ENCODE measurements around the gene IL4R.
"Not testable (repeated sequence)": the region's sequence is repeated elsewhere in the genome, so short reads cannot be mapped to it uniquely, and the experiment has no call there.

Gene IL4R

DNA sequence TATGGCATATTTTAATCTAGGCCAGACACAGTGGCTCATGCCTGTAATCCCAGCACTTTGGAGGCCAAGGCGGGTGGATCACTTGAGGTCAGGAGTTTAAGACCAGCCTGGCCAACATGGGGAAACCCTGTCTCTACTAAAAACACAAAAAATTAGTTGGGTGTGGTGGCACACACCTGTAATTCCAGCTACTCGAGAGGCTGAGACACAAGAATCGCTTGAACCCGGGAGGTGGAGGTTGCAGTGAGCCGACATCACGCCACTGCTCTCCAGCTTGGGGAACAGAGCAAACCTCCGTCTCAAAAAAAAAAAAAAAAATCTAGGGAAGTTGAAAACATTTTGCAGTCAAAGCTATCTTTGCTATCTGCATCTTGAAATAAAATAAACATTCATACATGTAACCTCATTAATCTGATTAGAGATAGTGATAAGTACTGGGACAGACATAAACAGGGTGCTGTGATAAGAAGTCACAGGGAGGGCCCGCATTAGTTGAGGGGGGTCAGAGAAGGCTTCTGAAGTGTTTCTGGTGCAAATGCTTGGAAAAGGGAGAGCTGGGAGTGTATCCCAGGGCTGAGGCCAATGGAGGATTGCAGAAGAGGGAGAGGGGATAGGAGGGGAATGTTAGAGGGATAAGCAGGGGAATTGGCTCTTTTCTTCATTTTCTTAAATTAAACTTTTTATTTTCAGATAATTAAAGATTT, 15.8 kb downstream of the IL4R start:
- not testable (repeated sequence) for DNase-seq (ENCODE audit: low read depth)

DNA sequence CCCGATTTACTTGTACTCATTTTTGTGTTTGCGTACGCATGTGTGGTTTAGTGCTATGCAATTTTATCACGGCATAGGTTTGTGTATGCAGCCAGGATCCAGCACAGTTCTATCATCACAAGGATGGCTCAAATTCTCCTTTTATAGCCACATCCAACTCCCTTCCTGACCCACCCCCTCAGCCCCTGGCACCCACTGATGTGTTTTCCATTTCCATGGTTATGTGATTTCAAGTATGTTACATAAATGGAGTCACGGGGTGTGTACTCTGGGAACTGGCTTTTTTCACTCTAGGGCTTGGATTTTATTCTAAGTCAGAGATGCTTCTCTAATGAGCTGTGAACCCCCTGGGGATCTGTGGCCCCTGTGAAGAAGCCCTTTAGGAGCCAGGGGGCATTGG, 16.8 kb downstream of the IL4R start:
- peak; percentile 87 for DNase-seq (ENCODE audit: low read depth)

DNA sequence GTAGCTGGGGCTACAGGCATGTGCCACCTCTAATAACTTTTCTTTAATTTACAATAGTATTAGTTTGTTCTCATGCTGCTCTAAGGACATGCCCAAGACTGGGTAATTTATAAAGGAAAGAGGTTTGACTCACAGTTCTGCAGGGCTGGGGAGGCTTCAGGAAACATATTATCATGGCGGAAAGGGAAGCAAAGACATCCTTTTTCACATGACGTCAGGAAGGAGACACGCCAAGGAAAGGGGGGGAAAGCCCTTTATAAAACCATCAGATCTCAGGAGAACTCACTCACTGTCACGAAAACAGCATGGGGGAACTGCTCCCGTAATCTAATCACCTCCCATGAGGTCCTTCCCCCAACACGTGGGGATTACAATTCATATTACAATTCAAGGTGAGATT, 18.3 kb downstream of the IL4R start:
- no peak for DNase-seq (ENCODE audit: low read depth)

DNA sequence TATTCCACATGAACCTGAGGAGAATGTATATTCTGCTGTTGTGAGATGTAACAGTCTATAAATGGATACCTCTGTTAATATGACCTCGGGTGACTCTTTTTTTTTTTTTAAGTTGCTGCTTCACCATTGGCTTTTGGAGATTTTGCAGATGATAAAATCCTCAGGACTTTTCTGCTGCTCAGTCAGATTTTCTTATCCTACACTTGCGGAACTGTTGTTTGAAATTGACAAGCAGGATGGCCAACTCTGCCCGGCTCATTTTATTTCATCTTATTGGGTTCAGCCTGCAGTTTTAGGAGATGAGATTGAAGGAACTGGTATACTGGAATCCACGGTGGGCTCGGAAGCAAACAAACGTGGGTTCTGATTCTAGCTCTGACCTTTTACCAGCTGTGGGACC, 19.3 kb downstream of the IL4R start:
- no peak for DNase-seq (ENCODE audit: low read depth)

DNA sequence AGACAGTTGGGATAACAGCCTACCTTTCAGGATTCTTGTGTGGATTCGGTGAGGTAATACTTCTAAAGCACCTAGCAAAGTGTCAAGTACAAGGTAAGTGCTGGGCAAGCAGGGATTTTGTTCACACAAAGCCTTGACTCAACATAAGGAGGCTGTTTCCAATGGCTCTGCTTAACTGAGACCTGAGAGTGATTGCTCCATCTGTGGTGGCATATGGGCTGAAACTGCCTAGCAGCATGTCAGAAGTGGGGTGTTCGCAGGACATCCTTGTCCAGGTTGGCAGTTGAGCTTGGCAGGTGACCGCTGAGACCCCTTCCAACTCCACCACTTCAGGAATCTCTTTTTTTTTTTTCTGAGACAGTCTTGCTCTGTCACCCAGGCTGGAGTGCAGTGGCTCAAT, 19.8 kb downstream of the IL4R start:
- DNase-seq (ENCODE audit: low read depth): no peak

DNA sequence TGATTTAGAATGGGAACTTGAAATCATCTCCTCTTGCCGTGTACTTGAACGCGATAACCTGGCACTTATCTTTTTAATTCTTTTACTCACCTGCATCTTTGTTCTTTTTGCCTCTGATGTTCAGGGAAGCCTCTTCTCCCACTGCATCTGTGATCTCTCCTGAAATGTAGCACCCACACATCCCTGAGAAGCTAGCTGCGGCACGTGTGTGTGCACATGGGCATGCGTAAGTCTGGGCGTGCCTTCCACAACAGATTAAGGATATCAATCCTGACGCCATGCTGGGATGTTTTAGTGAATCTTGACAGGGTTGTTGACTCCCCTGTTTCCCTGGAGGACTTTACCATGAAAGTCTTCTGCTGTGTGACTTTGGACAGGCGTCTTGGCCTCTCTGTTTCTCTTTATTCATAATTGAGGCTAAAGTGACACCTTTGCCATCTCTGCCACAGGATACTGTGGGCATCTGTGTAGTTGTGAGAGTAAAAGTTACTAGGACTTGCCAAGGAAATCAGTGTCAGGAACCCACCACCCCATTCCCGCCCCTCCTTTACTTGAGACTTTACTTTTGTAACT, 20.5 kb downstream of the IL4R start:
- DNase-seq (ENCODE audit: low read depth): no peak

DNA sequence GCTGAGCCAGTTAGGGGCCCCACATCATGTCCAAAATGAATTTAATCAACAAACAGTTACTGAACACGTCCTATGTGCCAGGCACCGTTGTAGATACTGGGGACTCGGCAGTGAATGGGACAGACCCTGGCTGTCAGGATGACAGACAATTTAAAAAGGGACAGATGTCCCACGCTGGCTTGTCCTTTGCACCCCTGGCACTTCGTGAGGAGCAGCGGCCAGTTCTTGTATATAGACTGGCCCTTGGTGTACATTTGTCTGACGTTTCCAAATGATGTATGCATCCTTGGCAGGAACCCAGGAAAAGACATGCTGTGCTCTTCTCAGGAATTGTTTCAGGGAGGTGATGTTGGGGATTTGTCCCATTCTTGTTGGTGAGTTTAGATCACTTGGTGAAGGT, 21.1 kb downstream of the IL4R start:
- peak; percentile 18 for DNase-seq (ENCODE audit: low read depth)

DNA sequence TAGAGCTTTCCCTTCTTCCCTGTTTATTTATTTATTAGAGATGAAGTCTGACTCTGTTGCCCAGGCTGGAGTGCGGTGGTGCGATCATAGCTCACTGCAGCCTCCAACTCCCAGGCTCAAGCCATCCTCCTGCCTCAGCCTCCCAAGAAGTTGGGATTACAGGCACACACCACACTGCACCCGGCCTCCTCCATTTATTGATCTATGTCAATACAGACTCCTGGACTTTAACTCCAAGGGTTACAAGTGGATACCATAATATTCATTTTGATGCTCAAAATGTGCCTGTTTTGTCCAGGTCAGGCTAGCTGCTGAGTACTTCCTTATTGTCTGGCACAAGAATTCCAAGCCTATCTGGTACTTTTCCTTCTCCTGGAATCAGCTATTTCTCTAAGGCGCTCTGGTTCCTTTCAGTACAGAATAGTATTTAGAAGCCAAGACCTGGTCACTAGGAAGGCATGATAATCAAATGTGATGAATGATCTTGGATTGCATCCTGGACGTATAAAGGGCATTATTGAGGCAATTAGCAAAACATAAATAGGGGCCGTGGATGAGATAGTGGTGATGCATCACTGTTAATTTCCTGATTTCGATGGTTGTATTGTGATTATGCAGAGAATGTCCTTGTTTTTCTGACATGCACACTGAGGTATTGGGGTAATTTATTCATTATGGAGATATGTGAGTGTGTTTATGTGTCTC, 21.7 kb downstream of the IL4R start:
- DNase-seq (ENCODE audit: low read depth): peak; percentile 62

DNA sequence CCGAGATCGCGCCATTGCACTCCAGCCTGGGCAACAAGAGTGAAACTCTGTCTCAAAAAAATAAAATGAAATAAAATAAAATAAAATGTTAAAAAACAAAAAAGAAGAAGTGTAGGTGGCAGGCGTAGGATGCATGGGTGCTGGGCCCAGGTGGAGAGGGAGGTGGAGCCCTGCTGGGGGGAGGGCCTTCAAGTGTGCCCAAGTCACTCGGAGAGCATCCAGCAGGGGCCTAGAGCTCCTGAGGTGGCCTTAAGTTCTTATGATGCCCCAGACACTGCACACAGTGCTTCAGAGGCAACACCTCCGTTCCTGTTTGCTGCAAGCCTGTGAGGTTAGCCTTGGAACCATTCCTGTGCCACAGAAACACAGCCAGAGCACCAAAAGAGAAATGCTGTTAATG, 23.2 kb downstream of the IL4R start:
- DNase-seq (ENCODE audit: low read depth): no peak

DNA sequence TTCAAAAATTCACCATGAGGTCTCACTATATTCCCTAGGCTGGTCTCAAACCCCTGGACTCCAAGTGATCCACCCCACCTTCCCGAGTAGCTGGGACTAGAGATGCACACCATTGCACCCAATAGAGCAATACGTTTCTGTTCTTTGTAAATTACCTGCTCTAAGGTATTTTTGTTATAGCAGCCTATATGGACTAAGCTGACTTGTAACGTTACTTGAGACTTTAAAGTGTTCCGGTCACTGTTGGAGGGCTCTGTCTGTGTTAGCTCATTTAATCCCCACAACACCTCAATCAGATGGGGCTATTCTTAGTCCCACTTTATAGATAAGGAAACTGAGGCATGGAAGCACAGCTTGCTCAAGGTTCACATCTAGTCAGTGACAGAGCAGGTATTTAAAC, 25.4 kb downstream of the IL4R start:
- no peak for DNase-seq (ENCODE audit: low read depth)

DNA sequence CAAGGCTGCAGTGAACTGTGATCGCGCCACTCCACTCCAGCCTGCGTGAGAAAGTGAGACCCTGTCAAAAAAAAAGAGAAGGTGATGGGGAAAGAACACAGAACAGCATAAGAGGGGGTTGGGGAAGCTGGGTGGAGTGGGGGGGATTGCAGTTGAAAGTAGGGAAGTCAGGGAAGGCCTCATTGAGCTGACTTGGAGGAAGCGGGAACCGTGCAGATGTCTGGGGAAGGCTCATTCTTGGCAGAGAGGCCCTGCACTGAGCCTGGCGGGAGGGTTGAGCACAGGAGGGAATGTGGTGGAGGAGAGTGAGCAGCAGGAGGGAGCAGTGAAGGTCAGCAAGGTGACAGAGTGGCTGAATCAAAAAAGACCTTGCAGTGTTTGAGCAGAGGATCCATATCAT, 26.9 kb downstream of the IL4R start:
- DNase-seq (ENCODE audit: low read depth): no peak

DNA sequence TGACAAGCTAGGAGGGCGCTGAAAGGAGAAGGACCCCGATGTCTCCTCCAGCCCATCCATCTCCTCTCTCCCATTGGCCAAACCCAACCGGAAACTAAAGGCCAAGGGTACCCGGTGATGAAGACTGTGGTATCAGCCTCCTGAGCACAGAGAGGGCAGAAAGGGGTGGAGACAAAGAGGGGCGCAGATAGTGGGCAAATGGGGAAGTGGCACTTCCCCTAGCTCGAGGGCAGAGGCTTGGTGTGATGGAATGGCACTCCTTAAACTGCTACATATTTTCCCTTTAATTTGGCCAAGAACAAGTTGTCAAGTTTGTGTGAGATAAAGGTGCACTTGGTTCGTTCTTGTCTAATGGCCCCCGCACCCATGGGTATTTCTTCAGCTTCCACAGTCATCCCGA, 27.8 kb downstream of the IL4R start:
- no peak for DNase-seq (ENCODE audit: low read depth)

DNA sequence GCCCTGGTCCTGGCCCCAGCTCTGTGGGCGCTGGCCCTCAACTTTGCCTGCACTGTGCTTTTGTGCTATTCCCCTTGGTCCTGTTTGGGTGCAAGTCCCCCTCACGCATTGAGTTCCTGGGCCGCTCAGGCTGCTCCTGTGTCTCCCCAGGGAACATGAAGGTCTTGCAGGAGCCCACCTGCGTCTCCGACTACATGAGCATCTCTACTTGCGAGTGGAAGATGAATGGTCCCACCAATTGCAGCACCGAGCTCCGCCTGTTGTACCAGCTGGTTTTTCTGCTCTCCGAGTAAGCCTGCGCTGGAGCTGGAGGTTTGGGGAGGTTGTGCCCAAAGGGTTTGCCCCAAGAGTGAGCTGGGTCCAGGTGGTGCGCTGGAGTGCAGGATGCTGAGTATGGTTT, 28.2 kb downstream of the IL4R start:
- DNase-seq (ENCODE audit: low read depth): no peak

DNA sequence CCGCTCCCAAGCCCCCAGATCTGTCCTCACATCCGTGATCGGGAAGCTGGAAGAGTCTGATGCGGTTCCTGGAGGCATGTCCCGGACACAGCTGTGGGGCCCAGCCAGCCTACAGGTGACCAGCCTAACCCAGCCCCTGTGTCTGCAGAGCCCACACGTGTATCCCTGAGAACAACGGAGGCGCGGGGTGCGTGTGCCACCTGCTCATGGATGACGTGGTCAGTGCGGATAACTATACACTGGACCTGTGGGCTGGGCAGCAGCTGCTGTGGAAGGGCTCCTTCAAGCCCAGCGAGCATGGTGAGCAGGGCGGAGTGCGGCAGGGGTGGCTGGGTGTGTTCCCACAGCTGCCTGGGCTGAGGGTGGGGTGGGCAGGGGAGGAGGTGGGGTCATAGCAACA, 30.9 kb downstream of the IL4R start:
- no peak for DNase-seq (ENCODE audit: low read depth)

DNA sequence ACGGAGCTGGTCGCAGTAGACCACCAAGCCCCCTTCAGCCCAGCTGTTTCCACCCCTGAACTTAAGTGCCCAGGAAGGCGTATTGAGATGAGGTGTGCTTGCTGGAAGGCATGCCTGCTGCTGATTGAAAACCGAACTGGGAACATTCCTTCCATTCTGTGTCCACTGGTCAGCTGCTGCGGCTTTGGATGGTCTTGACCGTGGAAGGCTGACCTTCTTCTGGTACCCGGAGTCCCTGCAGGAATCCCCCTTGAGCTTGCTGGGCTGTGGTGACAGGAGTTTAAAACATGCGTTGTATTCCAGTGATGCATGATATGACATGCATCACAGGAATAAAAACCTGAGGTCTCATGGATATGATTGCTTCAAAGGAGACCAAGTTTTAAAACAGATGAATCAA, 31.4 kb downstream of the IL4R start:
- no peak for DNase-seq (ENCODE audit: low read depth)

DNA sequence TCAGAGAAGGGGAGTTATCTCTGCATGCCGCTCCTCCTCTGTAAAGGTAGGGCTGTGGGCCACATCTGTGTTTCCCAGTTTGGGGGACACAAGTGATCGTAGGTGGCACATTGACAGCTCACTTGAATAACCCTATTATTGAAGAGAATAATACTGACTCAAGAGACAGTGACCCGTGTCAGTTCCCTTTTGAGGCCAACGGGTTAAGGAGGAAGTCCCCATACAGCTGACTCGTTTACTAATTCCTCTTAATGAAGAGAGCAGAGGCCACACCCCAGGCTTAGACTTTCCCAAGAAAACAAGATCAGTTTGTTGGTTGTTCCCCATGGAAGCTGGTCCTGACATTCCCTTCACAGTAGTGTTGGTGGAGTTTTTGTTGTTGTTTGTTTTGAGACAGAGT, 33.0 kb downstream of the IL4R start:
- no peak for DNase-seq (ENCODE audit: low read depth)

DNA sequence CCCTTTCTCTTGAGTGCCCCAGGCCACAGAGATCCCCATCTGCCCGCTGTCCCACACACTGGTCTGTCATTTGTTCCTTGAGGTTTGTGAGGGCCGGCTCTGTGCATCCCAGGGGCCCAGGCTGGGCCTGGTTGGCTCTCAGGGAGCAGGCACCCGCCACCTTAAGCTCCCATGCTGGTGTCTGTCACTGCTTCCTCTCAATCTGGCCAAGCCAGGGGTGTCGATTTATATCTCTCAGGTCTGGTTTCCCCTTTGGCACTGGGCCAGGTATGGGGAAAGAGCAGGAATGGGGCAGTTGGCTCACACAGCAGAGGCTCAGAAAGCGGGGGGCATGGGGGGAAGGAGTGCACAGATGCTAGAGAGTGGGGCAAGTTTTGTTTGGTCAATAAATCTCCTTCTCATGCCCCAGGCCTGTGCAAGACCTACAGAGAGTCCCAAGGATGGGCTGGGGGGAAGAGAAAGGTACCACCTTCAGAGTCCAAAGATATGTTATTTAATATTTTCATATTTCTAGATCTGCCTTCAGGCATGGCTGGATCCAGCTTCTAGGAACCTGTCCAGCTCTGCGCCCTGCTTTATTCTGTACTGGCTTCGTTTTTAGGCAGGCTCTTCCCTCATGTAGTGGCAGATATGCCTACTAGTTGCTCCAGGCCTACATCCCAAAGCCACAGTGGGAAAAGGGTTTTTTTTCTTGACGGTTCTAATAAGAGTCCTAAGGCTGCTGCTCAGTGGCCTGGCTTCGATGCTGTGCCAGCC, 34.3 kb downstream of the IL4R start:
- DNase-seq (ENCODE audit: low read depth): no peak

DNA sequence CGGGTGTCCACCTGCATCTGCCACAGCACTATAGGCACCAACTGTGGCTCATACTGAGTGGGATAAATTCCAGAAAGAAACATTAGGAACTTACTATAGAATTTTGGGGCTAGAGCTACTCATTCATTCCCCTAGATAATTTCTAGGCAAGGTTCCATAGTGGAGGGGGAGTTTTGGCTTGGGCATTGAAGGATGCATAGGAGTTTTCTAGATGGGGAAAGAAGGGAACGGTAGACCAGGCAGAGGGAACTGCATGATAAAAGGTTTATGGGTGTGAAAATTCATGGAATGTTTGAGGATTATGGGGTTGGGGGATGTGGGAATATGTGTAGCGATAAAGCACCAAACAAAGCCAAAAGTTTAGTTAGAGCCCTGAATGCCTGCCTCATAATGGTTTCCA, 35.5 kb downstream of the IL4R start:
- DNase-seq (ENCODE audit: low read depth): no peak

DNA sequence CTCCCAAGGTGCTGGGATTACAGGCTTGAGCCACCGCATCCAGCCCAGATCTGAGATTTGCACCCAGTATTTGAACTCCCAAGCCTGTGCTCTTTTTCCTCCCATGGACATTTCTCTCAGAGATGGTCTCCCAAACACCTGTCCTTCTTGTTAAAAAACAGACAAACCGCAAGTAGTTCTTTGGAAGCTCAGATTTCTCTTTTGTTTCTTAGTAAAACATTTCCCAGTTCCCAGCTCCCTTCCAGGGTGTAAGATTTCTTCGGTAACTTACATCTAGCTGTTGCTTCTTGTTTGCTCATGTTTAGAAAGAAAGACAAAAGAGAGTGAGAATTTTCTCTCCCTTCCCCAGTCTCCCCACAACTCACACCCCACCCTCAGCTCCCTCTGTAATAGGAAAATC, 36.2 kb downstream of the IL4R start:
- DNase-seq (ENCODE audit: low read depth): no peak

DNA sequence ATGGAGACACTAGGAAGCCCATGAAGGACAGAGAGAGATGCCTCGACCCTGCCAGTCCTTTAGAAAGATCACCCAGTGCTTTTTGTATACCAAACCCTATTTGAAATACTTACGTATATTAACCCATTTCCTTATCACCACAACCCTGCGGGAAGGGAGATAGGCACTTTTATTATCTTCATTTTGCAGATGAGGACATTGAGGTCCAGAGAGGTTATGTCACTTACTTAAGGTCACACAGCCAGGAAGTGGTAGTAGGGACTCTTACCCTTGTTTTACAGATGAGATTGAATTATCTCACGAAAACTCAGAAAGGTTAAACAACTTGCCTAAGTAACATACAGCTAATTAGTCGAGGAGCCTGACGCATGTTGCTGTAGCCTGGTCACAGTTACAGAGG, 38.2 kb downstream of the IL4R start:
- DNase-seq (ENCODE audit: low read depth): no peak

DNA sequence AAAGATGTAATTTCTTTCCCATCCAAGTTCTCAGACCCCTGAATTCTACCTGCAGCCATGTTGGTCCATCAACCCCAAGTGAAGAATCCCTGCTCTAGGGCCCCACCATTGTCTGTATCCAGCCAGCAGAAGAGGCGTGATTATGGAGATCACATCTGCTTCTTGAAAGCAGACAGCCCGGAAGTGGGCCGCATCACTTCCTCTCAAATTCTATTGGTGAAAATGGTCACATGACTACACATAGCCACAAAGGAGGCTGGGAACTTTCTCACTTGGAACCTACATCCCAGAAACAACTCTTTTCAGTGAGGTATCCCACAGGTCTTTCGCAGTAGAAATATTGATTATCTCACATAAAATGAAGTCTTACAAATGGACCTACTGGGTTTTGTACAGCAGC, 40.1 kb downstream of the IL4R start:
- DNase-seq (ENCODE audit: low read depth): no peak

DNA sequence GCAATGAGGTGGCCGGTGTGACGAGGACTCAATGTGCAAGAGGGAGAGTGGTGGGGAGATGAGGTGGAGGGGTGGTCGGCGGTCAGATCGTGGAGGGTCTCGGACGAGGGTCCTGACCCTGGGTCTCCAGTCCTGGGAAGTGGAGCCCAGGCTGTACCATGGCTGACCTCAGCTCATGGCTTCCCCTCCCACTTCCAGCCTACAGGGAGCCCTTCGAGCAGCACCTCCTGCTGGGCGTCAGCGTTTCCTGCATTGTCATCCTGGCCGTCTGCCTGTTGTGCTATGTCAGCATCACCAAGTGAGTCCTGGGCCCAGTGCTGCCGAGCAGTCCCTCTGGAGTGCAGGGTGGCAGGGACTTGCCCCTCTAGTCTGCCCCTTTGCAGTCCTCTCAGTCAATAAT, 41.8 kb downstream of the IL4R start:
- peak; percentile 39 for DNase-seq (ENCODE audit: low read depth)

DNA sequence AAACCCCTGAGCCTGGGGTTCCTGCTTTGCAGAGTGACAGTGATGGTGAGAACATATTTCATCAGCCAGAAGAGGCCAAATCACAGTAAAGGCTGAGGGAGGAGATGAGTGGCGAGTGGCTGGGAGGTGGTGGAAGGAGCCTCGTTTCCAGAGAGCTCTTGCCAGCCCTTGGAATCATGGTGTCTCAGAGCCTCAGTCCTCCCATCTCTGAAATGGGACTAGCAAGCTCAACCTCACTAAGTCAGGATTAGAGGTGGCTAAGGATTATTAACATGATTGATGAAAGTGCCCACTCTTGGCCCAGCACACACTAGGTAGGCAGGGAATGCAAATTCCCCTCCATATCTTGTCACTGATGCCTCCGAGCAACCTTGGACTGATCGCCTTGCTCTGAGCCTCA, 43.0 kb downstream of the IL4R start:
- DNase-seq (ENCODE audit: low read depth): no peak
